Glutamatergic neuron (in vitro differentiated cells): ENCODE measurements around the gene LINC01488. TPM values are rescaled to one million over a fixed set of nuclear protein-coding genes. Genes with fewer than 3 reads are reported as not detected.

Experiments
- DNase-seq: peaks from one replicate; pipeline ENCODE4 v3.0.0; 2022
- H3K27ac Mint-ChIP-seq: one replicate; pipeline ENCODE4 v1.8.0; 2020; ENCODE audit warnings: mild to moderate bottlenecking, mixed read lengths, inconsistent platforms; ENCODE audit not compliant: unreplicated experiment
- H3K27me3 Mint-ChIP-seq: one replicate; pipeline ENCODE4 v1.8.0; 2020; ENCODE audit warnings: mild to moderate bottlenecking, moderate library complexity, mixed read lengths, inconsistent platforms; ENCODE audit not compliant: unreplicated experiment
- H3K36me3 Mint-ChIP-seq: one replicate; pipeline ENCODE4 v1.8.0; 2020; ENCODE audit warnings: mild to moderate bottlenecking, mixed read lengths, inconsistent platforms; ENCODE audit not compliant: unreplicated experiment
- H3K4me1 Mint-ChIP-seq: one replicate; pipeline ENCODE4 v1.8.0; 2020; ENCODE audit warnings: mild to moderate bottlenecking, low read depth, mixed read lengths, inconsistent platforms; ENCODE audit not compliant: unreplicated experiment
- H3K4me3 Mint-ChIP-seq: one replicate; pipeline ENCODE4 v1.8.0; 2020; ENCODE audit warnings: mild to moderate bottlenecking, mixed read lengths, inconsistent platforms; ENCODE audit not compliant: unreplicated experiment
- H3K9me3 Mint-ChIP-seq: one replicate; pipeline ENCODE4 v1.8.0; 2020; ENCODE audit warnings: mild to moderate bottlenecking, moderate library complexity, mixed read lengths, inconsistent platforms; ENCODE audit not compliant: unreplicated experiment
- CTCF ChIP-seq: fragments of 200-600 bp; sonication (generic); IDR thresholded peaks from one replicate; pipeline ENCODE4 v1.5.0; 2021; ENCODE audit not compliant: partially characterized antibody, unreplicated experiment
- total RNA-seq: library from RNA; stranded (reverse); fragmentation: NEBNext Ultra II Directional; extraction: Animal tissue kit (Norgen Biotek cat#: 25700); gene quantifications from one replicate; pipeline ENCODE4 v1.2.1, GENCODE V29; 2021; ENCODE audit not compliant: unreplicated experiment

Gene LINC01488
- total RNA-seq, 1 donor from 2014 or later: not detected

- Mint-ChIP-seq H3K27me3 (peaks cover 3% of the 10 kb centered on the region), H3K4me1 (peaks cover 2% of the 10 kb centered on the region), H3K4me3 (no peak overlapping the region), H3K27ac (no peak overlapping the region), H3K36me3 (peaks cover 5% of the 10 kb centered on the region), H3K9me3 (peaks cover 5% of the 10 kb centered on the region)
- TF ChIP-seq CTCF: no peak
- no peak for DNase-seq
These were observed 8.4 kb downstream of the LINC01488 start for GRCh38 chr11:69489746-69490365.

GRCh38 chr11:69490516-69490915 is 9.1 kb downstream of the LINC01488 start:
- H3K36me3 Mint-ChIP-seq: peaks cover 5% of the 10 kb centered on the region

GRCh38 chr11:69491071-69492031 is 9.9 kb downstream of the LINC01488 start:
- no peak for TF ChIP-seq CTCF
- H3K9me3 Mint-ChIP-seq: peaks cover 5% of the 10 kb centered on the region
- DNase-seq: no peak
- no peak overlapping the region for H3K27ac Mint-ChIP-seq
- H3K4me1 Mint-ChIP-seq: peaks cover 2% of the 10 kb centered on the region
- H3K36me3 Mint-ChIP-seq: peaks cover 5% of the 10 kb centered on the region
- H3K4me3 Mint-ChIP-seq: no peak overlapping the region
- H3K27me3 Mint-ChIP-seq: peaks cover 3% of the 10 kb centered on the region

More at GRCh38 chr11:69490516-69490915, 9.1 kb downstream of the LINC01488 start:
- Mint-ChIP-seq H3K27me3 (peaks cover 3% of the 10 kb centered on the region), H3K27ac (no peak overlapping the region), H3K4me3 (no peak overlapping the region), H3K4me1 (peaks cover 2% of the 10 kb centered on the region), H3K9me3 (peaks cover 5% of the 10 kb centered on the region)
- TF ChIP-seq CTCF: no peak
- DNase-seq: no peak

- DNase-seq: no peak
- peaks cover 2% of the 10 kb centered on the region for H3K4me1 Mint-ChIP-seq
- peaks cover 3% of the 10 kb centered on the region for H3K27me3 Mint-ChIP-seq
- H3K9me3 Mint-ChIP-seq: peaks cover 5% of the 10 kb centered on the region
- no peak for TF ChIP-seq CTCF
- peaks cover 5% of the 10 kb centered on the region for H3K36me3 Mint-ChIP-seq
- no peak overlapping the region for H3K27ac Mint-ChIP-seq
- H3K4me3 Mint-ChIP-seq: no peak overlapping the region
These were observed 10.9 kb downstream of the LINC01488 start for GRCh38 chr11:69492201-69492991.
